Dermis blood vessel endothelial cell (primary cell): ENCODE data around the gene NUBPL. TPM values are rescaled to one million over a fixed set of nuclear protein-coding genes. Genes with fewer than 3 reads are reported as not detected.
"Not testable (repeated sequence)": the region's sequence is repeated elsewhere in the genome, so short reads cannot be mapped to it uniquely, and the experiment has no call there.

Source experiments
- DNase-seq: peaks from one replicate; pipeline ENCODE4 v3.0.0; 2010
- total RNA-seq: library from RNA; depleted of rRNA; stranded (reverse); fragments of >200 nt; gene quantifications from 2 replicates; pipeline ENCODE4 v1.2.3, GENCODE V29; 2014

The NUBPL gene
- total RNA-seq, 1 donor from 2014 or later, result 4.1 TPM

GRCh38 chr14:31825459-31825858 lies 264.3 kb downstream of the NUBPL start:
- no peak for DNase-seq

- DNase-seq, result no peak
These were observed 266.1 kb downstream of the NUBPL start for GRCh38 chr14:31827325-31827724.

DNA sequence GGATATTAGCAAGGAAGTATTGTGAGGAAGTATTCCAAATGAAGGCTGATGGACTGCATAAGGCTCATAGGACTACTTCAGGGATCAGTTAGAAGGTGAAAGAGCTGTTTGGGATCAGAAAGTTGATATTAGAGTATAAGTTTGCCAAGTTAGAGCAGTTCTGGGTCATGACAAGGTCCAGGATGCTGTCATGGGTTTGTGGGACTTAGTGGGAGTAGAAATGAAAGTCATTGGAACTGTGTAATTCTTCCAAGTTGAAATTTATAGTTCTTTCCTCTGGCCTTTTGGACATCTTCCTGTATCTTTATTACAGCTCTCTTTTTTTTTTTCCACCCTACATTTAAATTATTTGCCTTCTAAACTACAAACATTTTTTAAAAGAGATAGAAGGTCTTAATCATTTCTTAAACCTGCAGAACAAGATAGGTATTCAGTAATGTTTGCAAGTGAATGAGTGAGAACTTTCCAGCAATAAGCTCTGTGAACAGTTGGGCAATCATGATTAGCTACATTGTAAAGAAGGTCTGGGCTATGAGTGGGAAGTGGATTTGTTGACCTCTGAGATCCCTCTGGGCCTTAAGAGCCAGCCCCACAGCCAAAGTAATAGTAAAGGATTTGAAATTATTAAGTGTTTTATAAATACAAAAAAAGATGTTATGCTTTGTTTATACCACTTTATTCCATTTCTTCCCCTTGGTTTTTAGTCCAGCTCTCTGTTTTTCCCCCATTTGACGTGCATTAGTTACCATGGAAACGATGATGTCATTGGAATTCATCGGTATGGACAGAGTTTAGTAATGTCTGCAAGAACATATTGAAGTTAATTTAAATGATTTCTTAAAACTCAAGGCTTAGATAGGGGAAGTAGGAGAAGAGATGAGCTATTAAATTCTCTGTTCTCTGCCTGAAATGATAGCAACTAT lies 268.0 kb downstream of the NUBPL start:
- DNase-seq, result peak; percentile 17

DNA sequence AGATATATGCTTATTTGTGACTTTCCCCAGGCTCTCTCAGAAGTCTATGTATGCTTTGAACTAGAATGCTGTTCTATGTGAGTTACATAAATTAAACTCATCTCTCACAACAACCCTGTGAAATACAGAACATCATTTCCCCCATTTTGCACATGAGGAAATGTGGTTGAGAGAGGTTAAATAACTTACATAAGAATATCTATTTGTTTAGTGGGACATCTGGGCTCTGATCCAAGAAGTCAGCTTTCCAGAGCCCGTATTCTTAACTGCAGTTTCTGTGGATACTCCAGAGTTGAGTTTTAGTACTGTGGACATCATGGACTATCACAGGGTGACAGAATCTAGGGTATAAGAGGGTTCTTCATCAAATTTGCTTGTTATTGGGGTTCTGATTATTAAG lies 273.4 kb downstream of the NUBPL start:
- DNase-seq, result peak; percentile 75

DNA sequence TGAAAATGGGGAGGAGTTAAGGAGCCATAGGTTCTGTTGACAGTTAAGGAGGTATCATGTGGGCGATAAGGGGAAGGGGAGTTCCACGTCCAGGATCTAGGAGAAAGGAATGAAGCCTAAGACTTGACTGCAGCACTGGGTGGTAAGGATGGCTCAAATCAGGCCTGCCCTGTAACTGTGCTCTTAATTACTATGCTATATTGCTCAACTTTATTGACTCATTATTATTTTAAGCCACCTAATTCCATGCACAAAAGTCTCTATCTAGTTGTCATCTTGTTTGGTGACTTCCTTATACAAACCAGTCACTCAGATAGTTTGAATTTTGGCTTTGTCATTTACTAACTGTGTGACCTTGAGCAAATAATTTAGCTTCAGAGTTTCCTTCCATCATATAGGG lies 273.8 kb downstream of the NUBPL start:
- no peak for DNase-seq

DNA sequence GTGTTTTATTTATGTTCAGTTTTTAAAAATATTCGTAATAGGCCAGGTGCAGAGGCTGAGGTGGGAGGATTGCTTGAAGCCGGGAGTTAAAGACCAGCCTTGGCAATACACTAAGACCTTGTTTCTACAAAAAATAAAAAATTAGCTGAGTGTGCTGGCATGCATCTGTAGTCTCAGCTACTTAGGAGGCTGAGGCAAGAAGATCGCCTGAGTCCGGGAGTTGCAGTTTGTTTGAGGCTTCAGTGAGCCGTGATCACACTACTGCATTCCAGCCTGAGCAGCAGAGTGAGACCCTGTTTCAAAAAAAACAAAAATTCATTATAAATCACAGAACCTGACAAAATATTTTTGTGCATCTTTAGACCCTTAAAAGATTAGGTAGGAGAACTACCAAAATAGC lies 275.8 kb downstream of the NUBPL start:
- no peak for DNase-seq

GRCh38 chr14:31842899-31843298 lies 281.7 kb downstream of the NUBPL start:
- DNase-seq, result no peak

- DNase-seq, result no peak
These were observed 282.3 kb downstream of the NUBPL start for GRCh38 chr14:31843361-31844091.

DNA sequence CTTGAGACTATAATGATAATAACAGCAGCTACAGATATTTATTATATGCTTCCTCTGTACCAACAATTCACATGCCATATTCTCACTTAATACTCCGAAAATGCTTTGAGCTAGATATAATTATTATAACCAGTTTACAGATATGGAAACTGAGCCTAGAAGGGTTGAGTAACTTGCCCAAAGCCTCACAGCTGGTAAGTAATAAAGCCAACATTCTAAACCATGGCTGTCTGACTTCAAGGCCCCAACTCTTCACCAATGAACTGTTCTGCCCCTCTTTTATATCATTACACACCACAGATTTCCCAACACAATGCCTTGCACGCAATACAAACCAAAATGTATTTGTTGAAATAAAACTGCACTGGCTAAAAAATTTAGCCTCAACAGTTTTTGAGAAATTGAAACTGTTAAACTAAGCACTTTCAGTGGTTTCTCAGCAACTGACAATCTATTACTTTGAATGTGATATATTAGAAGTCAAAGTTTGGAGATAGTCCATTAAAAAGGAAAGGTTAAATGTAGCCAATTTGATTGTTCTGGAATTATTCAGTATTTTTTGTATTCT lies 293.4 kb downstream of the NUBPL start:
- DNase-seq, result no peak

GRCh38 chr14:31855262-31855661 lies 294.1 kb downstream of the NUBPL start:
- DNase-seq, result no peak

DNA sequence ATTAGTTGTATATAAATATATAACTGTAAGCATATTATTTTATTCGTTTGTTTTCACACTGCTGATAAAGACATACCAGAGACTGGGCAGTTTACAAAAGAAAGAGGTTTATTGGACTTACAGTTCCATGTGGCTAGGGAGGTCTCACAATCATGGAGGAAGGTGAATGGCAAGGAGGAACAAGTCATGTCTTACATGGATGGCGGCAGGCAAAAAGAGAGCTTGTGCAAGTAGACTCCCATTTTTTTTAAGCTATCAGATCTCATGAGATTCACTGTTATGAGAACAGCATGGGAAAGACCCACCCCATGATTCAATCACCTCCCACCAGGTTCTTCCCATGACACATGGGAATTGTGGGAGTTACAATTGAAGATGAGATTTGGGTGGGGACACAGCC lies 294.8 kb downstream of the NUBPL start:
- not testable (repeated sequence) for DNase-seq

- DNase-seq, result peak; percentile 5
These were observed 297.7 kb downstream of the NUBPL start for GRCh38 chr14:31858868-31859267.

DNA sequence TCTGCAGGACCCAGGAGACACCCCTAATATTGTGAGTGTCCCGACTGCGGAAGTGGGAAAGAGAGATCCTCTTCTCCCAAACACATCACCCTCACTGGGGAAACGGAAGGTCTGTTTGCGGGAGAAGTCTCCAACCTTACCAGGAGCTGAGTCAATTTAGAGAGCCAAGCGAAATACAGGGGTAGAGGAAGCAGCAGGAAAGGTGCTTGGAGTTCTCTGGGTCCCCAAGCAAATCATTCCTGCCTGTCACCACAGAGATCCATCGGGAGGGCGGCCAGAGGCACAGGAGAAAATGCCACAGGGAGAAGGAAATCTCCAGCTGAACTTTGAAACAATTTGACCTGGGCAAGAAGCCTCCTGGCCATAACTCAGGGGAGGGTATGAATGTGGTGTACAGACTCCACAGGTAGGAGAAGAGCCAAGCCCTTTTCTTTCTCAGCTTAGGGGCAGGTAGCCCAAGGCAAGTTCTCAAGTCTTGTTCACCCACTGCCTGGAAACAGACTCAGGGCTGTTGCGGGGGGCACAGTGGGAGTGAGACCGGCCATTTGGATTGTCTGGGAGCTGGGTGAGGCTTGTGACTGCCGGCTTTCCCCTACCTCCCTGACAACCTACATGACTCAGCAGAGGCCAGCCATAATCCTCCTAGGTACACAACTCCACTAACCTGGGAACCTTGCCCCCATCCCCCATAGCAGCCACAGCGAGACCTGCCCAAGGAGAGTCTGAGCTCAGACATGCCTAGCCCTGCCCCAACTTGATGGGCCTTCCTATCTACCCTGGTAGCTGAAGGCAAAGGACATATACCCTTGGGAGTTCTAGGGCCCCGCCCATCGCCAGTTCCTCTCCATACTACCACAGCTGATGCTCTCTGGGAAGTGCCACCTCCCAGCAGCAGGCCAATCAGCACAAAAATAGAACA lies 304.0 kb downstream of the NUBPL start:
- no peak for DNase-seq

DNA sequence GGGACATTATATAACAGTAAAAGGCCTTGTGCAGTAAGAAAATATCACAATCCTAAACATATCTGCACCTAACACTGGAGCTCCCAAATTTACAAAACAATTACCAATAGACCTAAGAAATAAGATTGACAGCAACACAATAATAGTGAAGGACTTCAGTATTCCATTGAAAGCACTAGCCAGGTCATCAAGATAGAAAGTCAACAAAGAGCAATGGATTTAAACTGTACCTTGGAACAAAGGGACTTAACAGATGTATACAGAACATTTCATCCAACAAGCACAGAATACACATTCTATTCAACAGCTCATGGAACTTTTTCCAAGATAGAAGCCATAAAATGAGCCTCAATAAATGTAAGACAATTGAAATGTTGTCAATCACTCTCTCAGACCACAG lies 306.4 kb downstream of the NUBPL start:
- DNase-seq, result no peak

DNA sequence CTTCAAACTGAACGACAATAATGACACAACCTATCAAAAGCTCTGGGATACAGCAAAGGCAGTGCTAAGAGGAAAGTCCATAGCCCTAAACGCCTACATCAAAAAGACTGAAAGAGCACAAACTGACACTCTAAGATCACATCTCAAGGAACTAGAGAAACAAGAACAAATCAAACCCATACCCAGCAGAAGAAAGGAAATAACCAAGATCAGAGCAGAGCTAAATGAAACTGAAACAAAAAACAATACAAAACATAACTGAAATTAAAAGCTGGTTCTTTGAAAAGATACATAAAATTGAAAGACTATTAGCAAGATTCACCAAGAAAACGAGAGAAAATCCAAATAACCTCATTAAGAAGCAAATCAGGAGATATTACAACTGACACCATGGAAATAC lies 306.9 kb downstream of the NUBPL start:
- DNase-seq, result not testable (repeated sequence)

DNA sequence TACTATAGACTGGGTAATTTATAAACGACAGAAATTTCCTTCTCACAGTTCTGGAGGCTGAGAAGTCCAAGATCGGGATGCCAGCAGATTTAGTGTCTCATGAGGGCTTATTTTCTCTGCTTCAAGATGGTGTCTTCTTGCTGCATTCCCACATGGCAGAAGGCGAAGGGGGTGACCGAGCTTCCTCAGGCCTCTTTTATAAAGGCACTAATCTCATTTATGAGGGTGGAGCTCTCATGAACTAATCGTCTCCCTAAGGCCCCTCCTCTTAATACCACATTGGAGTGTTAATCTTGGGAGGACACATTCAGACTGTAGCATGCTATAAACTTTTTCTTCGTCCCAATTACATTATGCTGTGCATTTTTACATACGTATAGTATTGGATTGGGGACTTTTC lies 315.5 kb downstream of the NUBPL start:
- DNase-seq, result no peak

DNA sequence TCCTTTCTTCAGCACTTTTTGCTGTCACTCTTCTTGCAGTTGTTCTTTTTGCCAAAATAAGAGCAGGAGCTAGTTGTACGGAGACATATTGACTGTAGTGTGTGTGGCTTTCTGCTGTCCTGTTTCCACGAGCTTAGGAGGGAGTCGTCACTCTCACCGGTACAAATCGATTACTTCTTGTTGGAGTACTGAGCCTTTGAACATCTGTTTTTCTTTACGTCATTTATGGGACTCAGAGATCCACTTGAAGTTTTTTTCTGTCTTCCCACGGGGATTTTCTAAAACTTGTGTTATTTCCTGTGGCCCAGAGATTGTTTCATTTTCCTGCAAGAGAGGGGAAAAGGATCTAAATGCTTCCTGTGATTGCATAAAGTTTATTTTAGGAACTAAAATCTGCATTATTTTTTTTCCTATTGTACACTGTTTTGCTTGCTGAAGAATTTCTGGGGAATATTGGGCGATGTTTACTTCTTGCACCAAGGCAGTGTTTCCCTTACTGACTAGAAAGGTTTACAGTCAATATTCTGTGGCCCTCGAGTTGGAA lies 316.1 kb downstream of the NUBPL start:
- peak; percentile 75 for DNase-seq

GRCh38 chr14:31879661-31880348 lies 318.6 kb downstream of the NUBPL start:
- no peak for DNase-seq

DNA sequence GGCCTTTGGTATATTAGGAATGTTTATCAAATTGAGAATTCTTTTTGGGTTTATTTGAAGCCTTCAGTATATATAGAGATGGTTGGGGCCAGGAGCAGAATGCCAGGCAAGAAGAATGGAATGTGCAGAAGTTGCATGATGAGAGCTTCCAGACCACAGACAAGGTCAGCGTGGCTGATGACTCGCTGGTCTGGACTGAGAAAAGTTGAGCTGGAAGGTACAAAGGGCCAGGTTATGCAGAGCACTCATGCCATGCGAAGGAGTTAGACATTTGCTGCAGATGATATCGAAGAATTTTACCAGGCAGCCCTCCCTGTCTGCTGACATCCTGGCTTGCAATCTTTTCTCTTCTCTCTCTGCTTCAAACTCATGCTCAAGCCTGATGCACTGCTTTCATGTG lies 319.7 kb downstream of the NUBPL start:
- DNase-seq, result no peak

DNA sequence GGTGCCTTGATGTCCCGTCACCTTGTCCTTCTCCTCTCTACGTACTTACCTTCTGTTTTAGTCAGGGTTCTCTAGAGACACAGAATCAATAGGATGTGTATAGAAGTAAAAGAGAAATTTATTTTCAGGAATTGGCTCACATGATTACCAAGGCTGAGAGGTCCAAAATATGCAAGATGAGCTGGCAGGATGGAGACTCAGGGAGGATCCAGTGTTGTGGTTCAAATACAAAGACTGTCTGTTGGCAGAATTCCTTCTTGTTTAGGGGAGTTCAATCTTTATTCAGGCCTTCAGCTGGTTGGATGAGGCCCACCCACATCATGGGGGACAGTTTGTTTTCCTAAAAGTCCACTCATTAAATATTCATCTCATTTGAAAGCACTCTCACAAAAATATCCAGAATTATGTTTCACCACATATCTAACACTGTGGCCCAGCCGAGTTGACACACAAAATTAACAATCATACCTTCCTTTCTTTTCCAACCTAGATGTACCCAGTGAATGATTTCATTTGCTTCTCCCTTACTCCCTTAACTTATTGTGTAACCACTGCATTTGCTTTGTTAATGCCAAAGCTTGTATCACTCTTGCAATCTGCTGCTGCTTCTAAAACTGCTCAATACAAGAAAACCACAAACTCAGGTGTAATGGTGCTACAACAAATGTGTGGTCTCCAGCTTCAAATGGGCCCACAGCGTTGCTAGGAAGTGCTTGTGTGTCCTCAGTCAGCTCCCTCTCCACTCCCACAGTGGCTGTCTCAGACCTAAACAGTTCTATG lies 320.5 kb downstream of the NUBPL start:
- DNase-seq, result no peak

DNA sequence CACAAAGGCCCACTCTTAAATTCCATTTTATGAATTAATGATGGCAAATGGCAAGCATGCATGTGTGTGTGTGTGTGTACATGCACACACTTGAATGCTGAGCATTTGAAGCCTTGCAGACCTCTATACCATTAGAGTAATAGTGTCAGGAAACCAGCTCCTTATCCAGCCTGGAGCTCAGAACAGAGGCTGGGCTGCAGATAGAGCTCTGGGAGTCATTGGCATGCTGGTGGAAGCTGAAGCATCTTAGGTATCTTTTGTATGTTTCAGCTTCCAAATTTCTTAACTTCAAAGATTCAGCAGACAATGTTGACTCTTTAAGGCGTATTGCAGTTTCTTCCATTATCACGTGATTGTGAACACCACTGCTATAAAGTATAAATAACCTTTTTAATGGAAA lies 323.0 kb downstream of the NUBPL start:
- no peak for DNase-seq
